ENCODE data around the gene TCF4.

The TCF4 gene

DNA sequence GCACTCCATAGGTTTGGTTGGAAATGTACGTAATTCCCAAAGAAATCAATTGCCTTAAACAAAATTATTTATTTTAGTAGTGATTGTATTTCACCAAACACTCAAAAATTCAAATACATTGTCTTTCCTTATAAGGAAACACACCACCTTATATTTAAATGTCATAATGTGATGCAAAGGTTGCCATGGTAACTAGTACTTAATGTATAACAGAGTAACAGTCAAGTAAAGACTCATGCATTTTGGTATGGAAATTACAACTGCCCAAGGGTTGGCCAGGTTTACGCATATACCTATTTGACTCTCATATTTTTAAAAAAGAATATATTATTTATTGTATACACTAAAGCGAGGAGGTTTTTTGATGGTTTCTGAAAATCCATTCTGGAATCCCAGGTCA lies 231.2 kb downstream of the TCF4 start:
- TF ChIP-seq, protein P1, sequence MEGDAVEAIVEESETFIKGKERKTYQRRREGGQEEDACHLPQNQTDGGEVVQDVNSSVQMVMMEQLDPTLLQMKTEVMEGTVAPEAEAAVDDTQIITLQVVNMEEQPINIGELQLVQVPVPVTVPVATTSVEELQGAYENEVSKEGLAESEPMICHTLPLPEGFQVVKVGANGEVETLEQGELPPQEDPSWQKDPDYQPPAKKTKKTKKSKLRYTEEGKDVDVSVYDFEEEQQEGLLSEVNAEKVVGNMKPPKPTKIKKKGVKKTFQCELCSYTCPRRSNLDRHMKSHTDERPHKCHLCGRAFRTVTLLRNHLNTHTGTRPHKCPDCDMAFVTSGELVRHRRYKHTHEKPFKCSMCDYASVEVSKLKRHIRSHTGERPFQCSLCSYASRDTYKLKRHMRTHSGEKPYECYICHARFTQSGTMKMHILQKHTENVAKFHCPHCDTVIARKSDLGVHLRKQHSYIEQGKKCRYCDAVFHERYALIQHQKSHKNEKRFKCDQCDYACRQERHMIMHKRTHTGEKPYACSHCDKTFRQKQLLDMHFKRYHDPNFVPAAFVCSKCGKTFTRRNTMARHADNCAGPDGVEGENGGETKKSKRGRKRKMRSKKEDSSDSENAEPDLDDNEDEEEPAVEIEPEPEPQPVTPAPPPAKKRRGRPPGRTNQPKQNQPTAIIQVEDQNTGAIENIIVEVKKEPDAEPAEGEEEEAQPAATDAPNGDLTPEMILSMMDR (conservative IDR thresholded peaks at IDR 0.05) = no peak
- no peak overlapping the region for H3K27ac ChIP-seq

GRCh38 chr18:55355223-55355622 lies 232.8 kb downstream of the TCF4 start:
- TF ChIP-seq, protein P1 (conservative IDR thresholded peaks at IDR 0.05) = no peak
- H3K27ac ChIP-seq = no peak overlapping the region

- TF ChIP-seq, protein P1 (conservative IDR thresholded peaks at IDR 0.05) = no peak
- no peak overlapping the region for H3K27ac ChIP-seq
Measured at GRCh38 chr18:55354795-55355194, 233.2 kb downstream of the TCF4 start.

GRCh38 chr18:55353806-55354205 lies 234.2 kb downstream of the TCF4 start:
- H3K27ac ChIP-seq = no peak overlapping the region
- TF ChIP-seq, protein P1 (conservative IDR thresholded peaks at IDR 0.05) = no peak

- TF ChIP-seq, protein P1 (conservative IDR thresholded peaks at IDR 0.05) = no peak
- H3K27ac ChIP-seq = no peak overlapping the region
Measured at GRCh38 chr18:55353391-55353790, 234.6 kb downstream of the TCF4 start.

- no peak overlapping the region for H3K27ac ChIP-seq
- TF ChIP-seq, protein P1 (conservative IDR thresholded peaks at IDR 0.05) = no peak
Measured at GRCh38 chr18:55351980-55352714, 235.8 kb downstream of the TCF4 start.

GRCh38 chr18:55351241-55351691 lies 236.7 kb downstream of the TCF4 start:
- H3K27ac ChIP-seq = no peak overlapping the region
- TF ChIP-seq, protein P1 (conservative IDR thresholded peaks at IDR 0.05) = no peak
